Lower leg skin (tissue), 4 donors: Measurements from ENCODE around the gene COMMD9. TPM values are rescaled to one million over a fixed set of nuclear protein-coding genes. Genes with fewer than 3 reads are reported as not detected.

Experiments used
- DNase-seq, 2 donors: peaks; one replicate each; pipeline ENCODE4 v3.0.0-alpha.2; 2019; ENCODE audit warnings: low spot score in 2 of 2
- H3K4me3 ChIP-seq: fragments of 200-600 bp; sonication (generic); 2 replicates; pipeline ENCODE4 v1.5.1; 2017; ENCODE audit warnings: mild to moderate bottlenecking, low read depth; ENCODE audit not compliant: poor library complexity, severe bottlenecking
- POLR2A ChIP-seq, 2 donors: fragments of 450-650 bp; IDR thresholded peaks; one replicate each; pipeline ENCODE4 v1.6.1; 2016 to 2017; ENCODE audit warnings: antibody characterized with exemption in 2 of 2, mild to moderate bottlenecking in 1 of 2, moderate library complexity in 1 of 2
- WGBS, 2 donors: methylation state at CpG; one replicate each; pipeline ENCODE4 v1.1.5; 2018; 5-methylcytosine and 5-hydroxymethylcytosine counted together
- intact Hi-C: fragments of 100-400 bp; cut with DNase I; formaldehyde crosslinking; loops from one replicate; pipeline ENCODE4 v1.15.0; 2023; ENCODE audit warnings: low total_unique reads
- total RNA-seq, 4 donors: library from RNA; depleted of rRNA; stranded (reverse); fragments of >200 nt; gene quantifications; one replicate each; pipeline ENCODE4 v1.1.0, GENCODE V29; 2016
- TF ChIP-seq, protein P1 (sequence below), 3 donors: fragments of 450-650 bp; IDR thresholded peaks; one replicate each; pipeline ENCODE4 v1.5.1; 2016; ENCODE audit warnings: antibody characterized with exemption in 3 of 3, mild to moderate bottlenecking in 3 of 3, moderate library complexity in 2 of 3

Gene COMMD9
- total RNA-seq, 4 donors from 2014 or later = 33.3 to 57.6 (median 42.9) TPM

GRCh38 chr11:36228689-36229088 is 60.5 kb downstream of the COMMD9 start:
- DNase-seq = no peak
- intact Hi-C loops = no loop called here
- 64 to 84% methylated on average over 8 of the region's 8 CpGs for WGBS, 2 donors
- no peak for TF ChIP-seq POLR2A (IDR thresholded peaks at IDR 0.05)
- TF ChIP-seq, protein P1, sequence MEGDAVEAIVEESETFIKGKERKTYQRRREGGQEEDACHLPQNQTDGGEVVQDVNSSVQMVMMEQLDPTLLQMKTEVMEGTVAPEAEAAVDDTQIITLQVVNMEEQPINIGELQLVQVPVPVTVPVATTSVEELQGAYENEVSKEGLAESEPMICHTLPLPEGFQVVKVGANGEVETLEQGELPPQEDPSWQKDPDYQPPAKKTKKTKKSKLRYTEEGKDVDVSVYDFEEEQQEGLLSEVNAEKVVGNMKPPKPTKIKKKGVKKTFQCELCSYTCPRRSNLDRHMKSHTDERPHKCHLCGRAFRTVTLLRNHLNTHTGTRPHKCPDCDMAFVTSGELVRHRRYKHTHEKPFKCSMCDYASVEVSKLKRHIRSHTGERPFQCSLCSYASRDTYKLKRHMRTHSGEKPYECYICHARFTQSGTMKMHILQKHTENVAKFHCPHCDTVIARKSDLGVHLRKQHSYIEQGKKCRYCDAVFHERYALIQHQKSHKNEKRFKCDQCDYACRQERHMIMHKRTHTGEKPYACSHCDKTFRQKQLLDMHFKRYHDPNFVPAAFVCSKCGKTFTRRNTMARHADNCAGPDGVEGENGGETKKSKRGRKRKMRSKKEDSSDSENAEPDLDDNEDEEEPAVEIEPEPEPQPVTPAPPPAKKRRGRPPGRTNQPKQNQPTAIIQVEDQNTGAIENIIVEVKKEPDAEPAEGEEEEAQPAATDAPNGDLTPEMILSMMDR (IDR thresholded peaks at IDR 0.05) = no peak
- no peak overlapping the region for H3K4me3 ChIP-seq

DNA sequence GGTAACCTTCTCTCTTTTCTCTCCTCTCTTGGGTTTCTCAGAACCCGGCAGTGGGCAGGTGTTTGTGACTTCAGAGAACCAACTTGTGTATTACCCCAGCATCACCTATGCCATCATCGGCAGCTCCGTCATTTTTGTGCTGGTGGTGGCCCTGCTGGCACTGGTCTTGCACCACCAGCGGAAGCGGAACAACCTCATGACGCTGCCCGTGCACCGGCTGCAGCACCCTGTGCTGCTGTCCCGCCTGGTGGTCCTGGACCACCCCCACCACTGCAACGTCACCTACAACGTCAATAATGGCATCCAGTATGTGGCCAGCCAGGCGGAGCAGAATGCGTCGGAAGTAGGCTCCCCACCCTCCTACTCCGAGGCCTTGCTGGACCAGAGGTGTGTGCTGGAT is 62.2 kb downstream of the COMMD9 start:
- no peak overlapping the region for H3K4me3 ChIP-seq
- WGBS, 2 donors = 98 to 99% methylated on average over 15 of the region's 15 CpGs
- no peak for DNase-seq
- no peak for TF ChIP-seq POLR2A (IDR thresholded peaks at IDR 0.05)
- TF ChIP-seq, protein P1 (IDR thresholded peaks at IDR 0.05) = no peak
- intact Hi-C loops = no loop called here

DNA sequence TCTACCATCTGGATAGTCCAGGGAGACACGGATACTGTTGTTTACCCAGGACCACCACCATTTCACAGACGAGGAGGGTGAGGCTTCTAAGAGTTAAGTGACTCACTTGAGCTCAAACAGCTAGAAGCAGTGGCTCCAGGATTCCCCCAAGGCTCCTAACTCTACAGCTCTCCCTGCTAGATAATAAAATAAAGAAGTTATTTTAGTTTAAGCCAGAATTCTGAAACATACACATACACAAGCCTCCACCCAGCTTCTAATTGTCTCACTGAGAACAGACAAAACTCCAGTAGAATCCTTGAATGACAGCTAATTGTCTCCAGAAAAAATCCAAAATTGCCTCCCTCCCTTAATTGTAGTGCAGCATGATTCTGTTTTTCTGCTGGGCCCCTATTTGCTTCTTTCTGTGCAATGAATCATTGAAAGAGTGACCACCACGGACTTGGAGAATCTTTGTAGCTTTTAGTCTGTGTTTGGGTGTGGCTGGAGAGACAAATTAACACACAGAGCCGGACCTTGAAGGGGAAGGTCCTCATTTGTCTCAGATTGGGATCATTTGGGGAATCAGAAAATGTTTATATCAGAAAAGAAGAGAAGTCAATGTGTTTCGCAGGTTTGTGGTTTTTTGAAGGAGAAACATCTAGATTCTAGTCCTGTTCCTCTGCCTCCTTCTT is 64.9 kb downstream of the COMMD9 start:
- 74 to 76% methylated on average over 5 of the region's 5 CpGs for WGBS, 2 donors
- intact Hi-C loops = no loop called here
- TF ChIP-seq, protein P1 (IDR thresholded peaks at IDR 0.05) = no peak
- no peak for TF ChIP-seq POLR2A (IDR thresholded peaks at IDR 0.05)
- no peak overlapping the region for H3K4me3 ChIP-seq
- DNase-seq = no peak

DNA sequence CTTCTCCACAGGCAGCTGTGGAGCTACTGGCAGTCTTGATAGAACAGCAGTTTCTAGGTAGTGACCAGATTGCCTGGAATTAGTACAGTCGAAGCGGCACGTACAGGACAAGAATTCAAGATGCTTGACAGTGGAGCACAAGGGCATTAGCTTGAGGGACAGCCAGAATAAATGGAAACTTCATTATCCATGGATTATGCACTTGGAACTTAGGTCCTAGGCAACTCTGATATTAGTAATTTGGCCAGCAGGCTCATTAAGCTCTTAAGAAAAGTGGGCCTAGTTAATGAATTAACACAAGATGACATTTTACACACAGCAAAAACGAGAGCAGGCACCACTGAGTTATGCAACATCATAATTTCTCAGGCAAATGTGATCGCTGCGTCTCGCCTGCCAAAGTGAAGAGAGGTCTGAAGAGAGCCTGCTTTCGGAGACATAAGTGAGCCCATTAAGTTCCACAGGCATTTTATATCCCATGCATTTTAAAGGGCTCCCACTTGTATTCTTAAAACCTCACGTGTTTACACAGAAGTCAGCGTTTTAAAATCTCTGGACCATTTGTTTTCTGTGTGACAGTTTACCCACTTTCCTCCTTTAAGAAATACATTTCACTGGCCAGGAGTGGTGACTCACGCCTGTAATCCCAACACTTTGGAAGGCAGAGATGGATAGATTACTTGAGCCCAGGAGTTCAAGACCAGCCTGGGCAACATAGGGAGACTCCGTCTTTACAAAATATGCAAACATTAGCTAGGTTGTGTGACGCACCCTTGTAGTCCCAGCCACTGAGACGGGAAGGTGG is 66.2 kb downstream of the COMMD9 start:
- 43 to 52% methylated on average over 14 of the region's 14 CpGs for WGBS, 2 donors
- DNase-seq = no peak
- TF ChIP-seq, protein P1 (IDR thresholded peaks at IDR 0.05) = no peak
- no peak for TF ChIP-seq POLR2A (IDR thresholded peaks at IDR 0.05)
- intact Hi-C loops = no loop called here
- no peak overlapping the region for H3K4me3 ChIP-seq

Other genes with a start within 250 kb of the COMMD9 start
- 1 to 10 TPM; 1.1 to 3.4 (median 1.7) TPM for gene PRR5L, start 6.9 kb upstream of the COMMD9 start, total RNA-seq
- 10 to 100 TPM; 10.7 to 16.0 (median 13.3) TPM for gene TRAF6, start 220.8 kb upstream of the COMMD9 start, total RNA-seq